Astrocyte (in vitro differentiated cells and primary cell): ENCODE data around the gene RNPS1. TPM values are rescaled to one million over a fixed set of nuclear protein-coding genes. Genes with fewer than 3 reads are reported as not detected.
A peak's percentile ranks its signal among the peaks of the same experiment; 100 is the strongest.

ENCODE experiments used
- DNase-seq: peaks from one replicate; pipeline ENCODE4 v3.0.0-alpha.2; 2010; ENCODE audit warnings: low read depth
- FAIRE-seq: peaks from 2 replicates; lab custom pipeline; 2011; peaks lifted over from hg19 to GRCh38; lab: Jason Lieb, UNC
- H2AFZ ChIP-seq: 2 replicates; pipeline ENCODE4 v1.6.0; 2012; ENCODE audit warnings: low read depth, low read length, inconsistent platforms
- H3K27ac ChIP-seq: 2 replicates; pipeline ENCODE4 v1.5.1; 2011; ENCODE audit warnings: low read depth, low read length, inconsistent platforms
- H3K27me3 ChIP-seq: 2 replicates; pipeline ENCODE4 v1.6.0; 2011; ENCODE audit warnings: low read length, inconsistent platforms; ENCODE audit not compliant: insufficient read depth
- H3K36me3 ChIP-seq: 2 replicates; pipeline ENCODE4 v1.5.1; 2011; ENCODE audit warnings: low read length, inconsistent platforms; ENCODE audit not compliant: insufficient read depth
- H3K4me1 ChIP-seq: 2 replicates; pipeline ENCODE4 v1.5.1; 2011; ENCODE audit warnings: low read length, inconsistent platforms; ENCODE audit not compliant: insufficient read depth
- H3K4me2 ChIP-seq: 2 replicates; pipeline ENCODE4 v1.6.0; 2012; ENCODE audit warnings: low read length, inconsistent platforms
- H3K4me3 ChIP-seq: 2 replicates; pipeline ENCODE4 v1.5.1; 2011; ENCODE audit warnings: low read depth, mild to moderate bottlenecking, low read length, inconsistent platforms; ENCODE audit not compliant: insufficient read depth
- H3K79me2 ChIP-seq: 2 replicates; pipeline ENCODE4 v1.6.0; 2012; ENCODE audit warnings: mild to moderate bottlenecking, low read length, inconsistent platforms; ENCODE audit not compliant: insufficient read depth
- H3K9ac ChIP-seq: 2 replicates; pipeline ENCODE4 v1.6.0; 2012; ENCODE audit warnings: mild to moderate bottlenecking, low read length, inconsistent platforms
- H3K9me3 ChIP-seq: 2 replicates; pipeline ENCODE4 v1.5.1; 2012; ENCODE audit warnings: low read depth, mild to moderate bottlenecking, low read length, inconsistent platforms; ENCODE audit not compliant: insufficient read depth
- H4K20me1 ChIP-seq: 2 replicates; pipeline ENCODE4 v1.6.0; 2012; ENCODE audit warnings: low read length, inconsistent platforms; ENCODE audit not compliant: insufficient read depth
- H3K27ac Mint-ChIP-seq: one replicate; pipeline ENCODE4 v1.8.0; 2021; ENCODE audit warnings: mild to moderate bottlenecking, mixed read lengths; ENCODE audit not compliant: unreplicated experiment
- H3K27me3 Mint-ChIP-seq: one replicate; pipeline ENCODE4 v1.8.0; 2021; ENCODE audit warnings: low read depth, mixed read lengths; ENCODE audit not compliant: unreplicated experiment
- H3K36me3 Mint-ChIP-seq: one replicate; pipeline ENCODE4 v1.8.0; 2021; ENCODE audit warnings: low read depth, mixed read lengths; ENCODE audit not compliant: unreplicated experiment
- H3K4me1 Mint-ChIP-seq: one replicate; pipeline ENCODE4 v1.8.0; 2021; ENCODE audit warnings: low read depth, mixed read lengths; ENCODE audit not compliant: unreplicated experiment
- H3K4me3 Mint-ChIP-seq: one replicate; pipeline ENCODE4 v1.8.0; 2021; ENCODE audit warnings: mild to moderate bottlenecking, moderate library complexity, mixed read lengths; ENCODE audit not compliant: unreplicated experiment
- H3K9me3 Mint-ChIP-seq: one replicate; pipeline ENCODE4 v1.8.0; 2021; ENCODE audit warnings: mild to moderate bottlenecking, mixed read lengths; ENCODE audit not compliant: unreplicated experiment
- CTCF ChIP-seq: IDR thresholded peaks from 2 replicates; pipeline ENCODE4 v1.5.1; 2011; ENCODE audit warnings: low read depth, mild to moderate bottlenecking, inconsistent platforms, low read length, moderate library complexity; ENCODE audit not compliant: insufficient read depth
- EZH2 ChIP-seq: IDR thresholded peaks from 2 replicates; pipeline ENCODE4 v1.6.1; 2012; ENCODE audit warnings: mild to moderate bottlenecking, low read length, inconsistent platforms; ENCODE audit not compliant: insufficient read depth
- microRNA-seq: library from miRNA; unstranded; fragments of <30 nt; microRNA quantifications from one replicate; pipeline ENCODE4 v1.2.0, GENCODE V29; 2020
- total RNA-seq: library from RNA; stranded (reverse); gene quantifications from 2 replicates; pipeline ENCODE4 v1.2.1, GENCODE V29; 2021

RNPS1 gene
- total RNA-seq, 1 donor from 2014 or later, result 209 TPM

DNA sequence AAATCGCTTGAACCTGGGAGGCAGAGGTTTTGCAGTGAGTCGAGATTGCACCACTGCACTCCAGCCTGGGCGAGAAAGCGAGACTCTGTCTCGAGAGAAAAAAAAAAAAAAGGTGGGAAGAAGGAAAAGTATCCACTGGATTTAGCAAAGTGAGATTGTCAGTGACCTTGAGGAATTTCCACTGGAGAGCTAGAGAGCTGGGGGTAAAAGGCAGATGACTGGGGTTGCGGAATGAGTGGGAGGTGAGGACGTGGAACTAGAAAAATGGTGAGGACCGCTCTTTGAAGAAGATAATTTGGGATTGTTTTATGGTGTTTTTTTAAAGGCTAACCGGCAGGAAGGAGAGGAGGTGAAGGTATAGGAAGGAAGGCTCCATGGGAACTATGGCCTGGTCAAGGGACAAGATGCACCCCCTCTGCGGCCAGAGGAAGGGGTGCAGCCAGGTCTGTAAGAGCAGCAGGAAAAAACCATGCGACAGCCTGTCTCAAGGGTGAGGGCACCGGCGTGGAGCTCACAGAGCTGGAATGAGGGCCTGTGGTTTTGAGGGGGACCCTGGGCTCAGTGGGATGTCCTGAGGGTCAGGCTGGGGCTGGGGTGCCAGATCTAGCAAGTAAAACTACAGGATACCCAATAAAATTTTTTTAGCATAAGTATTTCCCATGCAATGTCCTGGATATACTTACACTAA is 63.4 kb downstream of the RNPS1 start:
- Histone ChIP-seq H3K79me2 (peaks cover 18% of the 10 kb centered on the region), H3K4me2 (peak overlapping the region; percentile 100), H4K20me1 (no peaks in the 10 kb centered on the region), H3K27ac (peak overlapping the region; percentile 95), H2AFZ (peak overlapping the region; percentile 96), H3K9ac (peak overlapping the region; percentile 96), H3K4me1 (peaks cover 11% of the 10 kb centered on the region), H3K4me3 (peak overlapping the region; percentile 81), H3K36me3 (no peaks in the 10 kb centered on the region), H3K27me3 (no peaks in the 10 kb centered on the region), H3K9me3 (no peaks in the 10 kb centered on the region)
- H3K9me3 Mint-ChIP-seq, result peaks cover 7% of the 10 kb centered on the region
- peak overlapping the region; percentile 90 for H3K4me3 Mint-ChIP-seq
- H3K27ac Mint-ChIP-seq, result no peak overlapping the region
- H3K27me3 Mint-ChIP-seq, result peaks cover 20% of the 10 kb centered on the region
- FAIRE-seq, result no peak
- peaks cover 4% of the 10 kb centered on the region for H3K36me3 Mint-ChIP-seq
- no peak for TF ChIP-seq CTCF
- no peak for TF ChIP-seq EZH2
- H3K4me1 Mint-ChIP-seq, result peaks cover 4% of the 10 kb centered on the region
- DNase-seq, result no peak

Small RNA genes lying within 50 kb of the gene (microRNA-seq; reads per million reads assigned to microRNA genes)
- gene MIR3677 (1.6 reads per million), gene MIR4717 (not detected)

Other genes with a start within 250 kb of the RNPS1 start
- 2.1 and 2.9 TPM in 2 replicates for gene NPW, start 248.3 kb downstream of the RNPS1 start, total RNA-seq
- gene NHERF2, start 241.2 kb downstream of the RNPS1 start, total RNA-seq, result 92.5 and 106 TPM in 2 replicates
- 13.2 and 13.7 TPM in 2 replicates for gene NTHL1, start 220.3 kb downstream of the RNPS1 start, total RNA-seq
- 89.5 and 94.6 TPM in 2 replicates for gene TSC2, start 220.1 kb downstream of the RNPS1 start, total RNA-seq
- gene PKD1, start 132.2 kb downstream of the RNPS1 start, total RNA-seq, result 112 and 128 TPM in 2 replicates
- gene RAB26, start 119.5 kb downstream of the RNPS1 start, total RNA-seq, result 1.2 and 1.4 TPM in 2 replicates
- 92.1 and 93.1 TPM in 2 replicates for gene TRAF7, start 112.3 kb downstream of the RNPS1 start, total RNA-seq
- gene CASKIN1, start 71.5 kb downstream of the RNPS1 start, total RNA-seq, result 0.66 and 1.3 TPM in 2 replicates
- gene MLST8, start 62.7 kb downstream of the RNPS1 start, total RNA-seq, result 32.6 and 34.7 TPM in 2 replicates
- 6.4 and 7.0 TPM in 2 replicates for gene BRICD5, start 57.3 kb downstream of the RNPS1 start, total RNA-seq
- 19.4 and 21.1 TPM in 2 replicates for gene PGP, start 53.3 kb downstream of the RNPS1 start, total RNA-seq
- gene E4F1, start 44.5 kb downstream of the RNPS1 start, total RNA-seq, result 22.5 and 22.8 TPM in 2 replicates
- 1.2 and 1.3 TPM in 2 replicates for gene DNASE1L2, start 31.7 kb downstream of the RNPS1 start, total RNA-seq
- 53.4 and 56.4 TPM in 2 replicates for gene ECI1, start 16.5 kb downstream of the RNPS1 start, total RNA-seq
- 4.8 and 4.9 TPM in 2 replicates for gene ABCA3, start 72.6 kb upstream of the RNPS1 start, total RNA-seq
- 5.5 and 6.4 TPM in 2 replicates for gene CCNF, start 161.3 kb upstream of the RNPS1 start, total RNA-seq
- 5.8 and 6.0 TPM in 2 replicates for gene TEDC2, start 192.0 kb upstream of the RNPS1 start, total RNA-seq
- gene NTN3, start 203.2 kb upstream of the RNPS1 start, total RNA-seq, result 1.1 and 1.3 TPM in 2 replicates
- 12.8 and 13.4 TPM in 2 replicates for gene TBC1D24, start 207.0 kb upstream of the RNPS1 start, total RNA-seq
- 311 TPM in 2 replicates for gene ATP6V0C, start 245.8 kb upstream of the RNPS1 start, total RNA-seq